GOT3 (cell line): ENCODE measurements around the gene TRIP10.

Experiments used
- DNase-seq: peaks from one replicate; lab custom pipeline; 2025; ENCODE audit warnings: mixed read lengths; lab: John Stamatoyannopoulos, UW

The TRIP10 gene

GRCh38 chr19:6728346-6728745 is 11.1 kb upstream of the TRIP10 start:
- no peak for DNase-seq

DNA sequence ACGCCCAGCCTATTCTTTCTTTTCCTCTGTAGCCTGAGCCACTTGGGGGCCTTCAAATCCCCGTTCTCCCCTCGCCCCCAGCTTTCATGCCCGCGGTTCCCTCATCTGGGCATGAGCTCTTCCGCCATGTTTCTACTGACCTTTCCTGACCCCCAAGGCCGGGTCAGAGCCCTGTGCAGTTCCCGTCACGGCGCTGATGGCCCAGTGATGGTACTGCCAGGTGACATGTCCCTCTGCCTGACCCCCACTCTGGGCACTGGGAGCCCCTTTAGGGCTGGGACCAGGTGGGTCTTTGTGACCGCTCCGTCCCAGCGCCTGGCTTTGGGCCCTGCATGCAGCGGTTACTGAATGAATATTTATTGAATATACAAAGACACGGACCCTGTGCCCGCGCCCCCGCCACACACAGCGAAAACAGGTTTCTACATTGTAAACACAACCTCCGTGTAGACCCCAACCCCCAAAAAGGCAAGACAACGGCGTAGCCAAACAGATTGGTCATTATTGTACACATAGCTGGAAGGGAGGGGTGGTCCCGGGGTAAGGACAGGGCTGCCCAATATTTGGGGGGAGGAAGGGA is 9.8 kb upstream of the TRIP10 start:
- no peak for DNase-seq

- DNase-seq, result no peak
Observed at GRCh38 chr19:6730153-6730804, 9.2 kb upstream of the TRIP10 start.

- no peak for DNase-seq
Observed at GRCh38 chr19:6730941-6731670, 8.4 kb upstream of the TRIP10 start.

GRCh38 chr19:6731822-6732221 is 7.7 kb upstream of the TRIP10 start:
- DNase-seq, result no peak

- no peak for DNase-seq
Observed at GRCh38 chr19:6732803-6733337, 6.6 kb upstream of the TRIP10 start.

- no peak for DNase-seq
Observed at GRCh38 chr19:6733338-6734095, 6.0 kb upstream of the TRIP10 start.

DNA sequence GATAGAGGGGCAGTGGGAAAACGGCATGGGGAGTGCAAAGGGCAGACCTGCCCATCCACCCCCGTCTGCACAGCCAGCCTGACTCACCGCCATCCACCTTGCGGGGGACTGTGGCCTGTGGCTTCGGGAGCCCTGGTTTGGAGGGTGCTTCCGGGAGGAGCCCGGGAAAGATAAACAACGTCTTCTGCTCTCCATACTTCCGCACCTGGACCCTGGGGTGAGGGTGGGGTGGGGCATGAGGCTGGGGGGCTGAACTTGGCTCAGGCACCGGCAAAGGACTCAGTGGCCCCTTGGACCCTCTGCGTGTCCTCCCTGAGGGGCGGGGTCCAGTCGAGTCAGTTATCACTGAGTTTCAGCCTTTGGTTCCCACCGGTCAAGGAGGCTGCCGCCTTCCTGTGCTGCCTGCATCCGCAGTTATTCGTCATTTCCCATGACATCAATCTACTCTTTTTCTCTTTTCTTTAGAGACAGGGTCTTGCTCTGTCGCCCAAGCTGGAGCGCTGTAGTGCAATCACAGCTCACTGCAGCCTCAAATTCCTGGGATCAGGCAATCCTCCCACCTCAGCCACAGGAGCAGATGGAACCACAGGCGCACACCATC is 5.3 kb upstream of the TRIP10 start:
- no peak for DNase-seq

- no peak for DNase-seq
Observed at GRCh38 chr19:6735181-6735911, 4.1 kb upstream of the TRIP10 start.

GRCh38 chr19:6736169-6736916 is 3.1 kb upstream of the TRIP10 start:
- DNase-seq, result peak; percentile 58

DNA sequence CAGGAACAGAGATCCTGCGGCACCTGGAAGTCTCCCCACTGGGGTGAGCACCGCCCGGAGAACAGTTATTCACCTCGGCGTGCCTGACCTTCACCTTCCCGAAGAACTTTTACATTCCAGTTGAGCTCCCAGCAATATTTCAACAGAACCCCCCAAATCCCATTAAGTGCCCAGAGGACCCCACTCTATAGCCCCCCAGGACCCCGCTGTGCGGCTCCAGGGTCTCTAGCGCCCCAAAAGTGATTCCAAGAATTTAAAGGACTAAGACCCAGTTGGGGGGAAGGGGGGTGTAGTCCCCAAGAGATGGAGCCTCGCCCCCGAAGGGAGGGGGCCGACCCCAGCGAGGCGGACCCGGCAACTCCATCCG is 2.6 kb upstream of the TRIP10 start:
- DNase-seq, result no peak

DNA sequence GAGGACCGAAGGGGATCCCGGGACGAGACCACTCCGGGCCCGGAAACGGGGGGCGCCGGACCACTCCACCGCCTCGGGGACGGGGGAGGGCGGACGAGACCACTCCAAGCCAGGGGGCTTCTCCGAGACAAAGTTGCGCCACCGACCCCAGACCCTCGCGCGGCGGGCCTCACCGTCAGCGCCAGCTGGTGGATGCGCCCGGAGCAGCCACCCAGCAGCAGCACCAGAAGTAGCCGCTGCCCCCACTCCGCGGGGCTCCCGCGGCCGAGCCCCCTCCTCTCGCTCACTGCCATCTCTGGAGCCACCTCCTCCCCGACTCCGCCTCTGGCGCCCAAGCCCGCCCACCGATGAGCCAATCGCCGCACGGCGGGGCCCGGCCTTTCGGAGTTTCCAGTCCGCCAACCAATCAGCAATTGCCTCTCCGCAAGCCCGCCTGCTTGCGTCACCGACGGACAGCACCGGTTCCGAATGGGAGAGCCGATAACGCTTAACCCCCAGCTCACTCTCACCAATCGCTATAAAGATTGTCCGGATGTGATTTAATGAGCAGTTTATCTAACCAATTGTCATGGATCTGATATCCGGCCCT is 2.1 kb upstream of the TRIP10 start, which contains the start of gene GPR108:
Gene GPR108 (minus strand): TSS at position 297 of the 589 bp plus-strand sequence. CDS start 4 bp downstream, at position 293.
- peak; percentile 95 for DNase-seq

DNA sequence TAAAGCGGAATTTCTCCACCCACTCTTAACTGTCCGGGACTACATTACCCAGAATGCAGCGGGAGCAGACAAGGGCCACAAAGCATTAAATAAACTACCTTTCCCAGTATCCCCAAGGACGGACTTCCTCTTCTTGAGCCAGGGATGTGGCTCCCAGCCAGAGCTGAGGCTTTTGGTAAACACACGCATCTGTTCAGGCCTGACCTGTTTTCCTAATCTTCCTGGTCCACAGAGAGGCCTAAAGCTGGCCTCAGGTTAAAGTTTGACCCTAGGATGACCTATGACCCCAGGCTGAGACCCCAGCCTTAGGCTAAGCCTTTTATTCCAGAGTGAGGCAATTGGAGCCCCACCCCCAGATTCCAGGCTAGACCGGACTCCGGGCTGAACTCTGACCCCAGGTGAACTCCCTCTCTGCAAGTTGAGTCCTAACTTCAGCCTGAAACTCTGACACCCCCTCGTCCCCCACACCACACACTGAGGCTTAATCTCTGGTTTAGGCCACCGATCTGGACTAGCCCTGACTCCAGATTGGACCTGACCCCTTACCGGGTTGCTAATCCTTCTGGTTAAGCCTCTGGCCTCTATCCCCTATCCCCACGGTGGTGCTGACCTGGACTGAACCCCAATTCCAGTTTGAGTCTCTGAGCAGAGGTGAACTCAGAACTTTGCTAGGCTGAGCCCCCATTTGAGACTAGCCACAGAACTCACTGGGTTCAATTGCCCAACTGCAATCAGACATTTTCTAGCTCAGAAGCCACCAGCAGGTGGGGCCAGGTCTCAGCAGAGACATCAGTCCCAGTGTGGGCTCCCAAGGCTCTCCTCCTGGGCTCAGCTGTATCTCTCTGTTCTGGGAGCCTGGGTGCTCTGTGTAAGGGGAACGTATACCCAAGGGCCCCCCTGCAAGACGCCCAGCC is 1.4 kb upstream of the TRIP10 start:
- DNase-seq, result no peak

- no peak for DNase-seq
Observed at GRCh38 chr19:6738787-6739389, 592 bp upstream of the TRIP10 start.

DNA sequence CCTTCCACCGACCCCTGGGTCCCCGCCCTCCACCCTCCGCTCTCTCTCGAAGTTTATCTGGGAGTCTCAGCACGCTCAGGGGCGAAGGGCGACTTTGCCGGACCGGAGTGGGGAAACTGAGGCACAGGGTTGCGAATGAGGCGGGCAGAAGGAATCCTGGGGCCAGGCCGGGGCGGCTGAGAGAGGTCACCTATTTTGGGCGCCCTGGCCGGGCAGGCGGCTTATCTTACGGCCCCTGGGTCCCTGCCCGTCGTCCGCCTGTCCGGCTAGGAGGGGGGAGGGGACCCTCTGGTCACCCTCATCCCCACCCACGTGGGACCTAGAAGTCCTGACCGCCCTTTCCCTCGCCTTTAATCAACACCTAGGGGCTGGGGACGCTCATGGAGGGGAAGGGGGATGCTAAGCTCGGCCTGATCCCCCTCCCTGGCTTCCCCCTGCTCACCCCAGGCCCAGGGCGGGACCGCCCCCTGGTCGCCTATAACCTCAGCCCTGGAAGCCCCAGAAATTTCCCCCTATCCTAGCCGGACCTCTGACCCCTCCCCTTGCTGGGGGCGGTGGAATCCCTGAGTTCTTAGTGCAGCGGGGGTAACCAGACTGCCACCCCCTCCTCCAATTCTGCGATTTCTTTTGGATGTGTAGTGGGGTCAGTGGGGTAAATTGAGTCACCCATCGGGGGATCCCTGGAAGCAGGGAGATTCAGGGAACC is 556 bp downstream of the TRIP10 start:
- DNase-seq, result no peak

GRCh38 chr19:6740589-6741343 is 1.3 kb downstream of the TRIP10 start:
- no peak for DNase-seq

GRCh38 chr19:6743066-6743465 is 3.6 kb downstream of the TRIP10 start:
- no peak for DNase-seq
